HEK293 (cell line): ENCODE data around the gene CXCL6.

Experiments
- CTCF ChIA-PET: fragments of 350-600 bp; formaldehyde crosslinking; extraction: SDS; loops from one replicate; lab custom pipeline; 2021; ENCODE audit warnings: antibody characterized with exemption; lab: Yijun Ruan, JAX
- POLR2A ChIA-PET: fragments of 300-600 bp; formaldehyde crosslinking; extraction: SDS; loops from one replicate; lab custom pipeline; 2020; ENCODE audit warnings: antibody characterized with exemption, inconsistent platforms; lab: Yijun Ruan, JAX
- H3K27ac ChIP-seq: fragments of 200-500 bp; sonication (Bioruptor generic); 2 replicates; pipeline ENCODE4 v1.5.1; 2014; ENCODE audit warnings: low read depth, low read length, control low read depth, inconsistent platforms; ENCODE audit errors: extremely low read depth
- H3K36me3 ChIP-seq, 2 experiments: fragments of 200-500 bp in 1 of 2; sonication (Bioruptor generic) in 1 of 2; 1 replicate in 1 of 2; 2 replicates in 1 of 2; pipeline ENCODE4 v1.5.1; 2014 to 2017; ENCODE audit warnings: inconsistent platforms in 2 of 2, low read length in 2 of 2; ENCODE audit not compliant: control insufficient read depth in 2 of 2, insufficient read depth in 1 of 2
- H3K4me1 ChIP-seq: fragments of 200-500 bp; sonication (Bioruptor generic); 2 replicates; pipeline ENCODE4 v1.5.1; 2014; ENCODE audit warnings: mild to moderate bottlenecking, low read length, inconsistent platforms; ENCODE audit not compliant: control insufficient read depth, insufficient read depth
- H3K4me3 ChIP-seq: 2 replicates; pipeline ENCODE4 v1.5.1; 2011; ENCODE audit warnings: low read depth, mild to moderate bottlenecking, control low read depth, low read length, moderate library complexity
- H3K9me3 ChIP-seq: fragments of 200-500 bp; sonication (Bioruptor generic); 2 replicates; pipeline ENCODE4 v1.5.1; 2014; ENCODE audit warnings: low read depth, low read length, inconsistent platforms; ENCODE audit not compliant: control insufficient read depth, insufficient read depth
- BCL11A ChIP-seq: fragments of 450-650 bp; formaldehyde crosslinking; IDR thresholded peaks from 2 replicates; pipeline ENCODE4 v1.5.1; 2016; ENCODE audit warnings: low read depth, missing biosample characterization, missing genetic modification characterization
- GLI2 ChIP-seq: fragments of 450-650 bp; formaldehyde crosslinking; IDR thresholded peaks from 2 replicates; pipeline ENCODE4; 2017; ENCODE audit warnings: missing biosample characterization, missing genetic modification characterization, low read depth, borderline replicate concordance
- GLIS1 ChIP-seq: fragments of 450-650 bp; formaldehyde crosslinking; IDR thresholded peaks from 2 replicates; pipeline ENCODE4 v1.5.1; 2016; ENCODE audit warnings: missing biosample characterization, missing genetic modification characterization
- MEIS1 ChIP-seq: sonication (generic); formaldehyde crosslinking; IDR thresholded peaks from 2 replicates; pipeline ENCODE4 v1.8.1; 2022; ENCODE audit warnings: missing genetic modification reagents, mild to moderate bottlenecking, borderline replicate concordance
- MYNN ChIP-seq: fragments of 450-650 bp; formaldehyde crosslinking; IDR thresholded peaks from 2 replicates; pipeline ENCODE4 v1.5.1; 2016; ENCODE audit warnings: missing biosample characterization, missing genetic modification characterization, borderline replicate concordance
- SCRT1 ChIP-seq: fragments of 450-650 bp; formaldehyde crosslinking; IDR thresholded peaks from 2 replicates; pipeline ENCODE4 v1.5.1; 2016; ENCODE audit warnings: missing biosample characterization, missing genetic modification characterization, borderline replicate concordance
- SP3 ChIP-seq: fragments of 450-650 bp; formaldehyde crosslinking; IDR thresholded peaks from 2 replicates; pipeline ENCODE4 v1.5.1; 2016; ENCODE audit warnings: missing biosample characterization, missing genetic modification characterization
- ZBTB20 ChIP-seq: fragments of 450-650 bp; formaldehyde crosslinking; IDR thresholded peaks from 2 replicates; pipeline ENCODE4 v1.5.1; 2016; ENCODE audit warnings: missing biosample characterization, missing genetic modification characterization
- ZBTB44 ChIP-seq: fragments of 450-650 bp; IDR thresholded peaks from 2 replicates; pipeline ENCODE4 v1.5.1; 2018; ENCODE audit warnings: missing biosample characterization, mild to moderate bottlenecking, missing genetic modification characterization
- ZFHX2 ChIP-seq: fragments of 450-650 bp; formaldehyde crosslinking; conservative IDR thresholded peaks from 2 replicates; pipeline ENCODE4 v1.5.1; 2016; ENCODE audit warnings: missing biosample characterization, missing genetic modification characterization
- ZFP37 ChIP-seq: fragments of 450-650 bp; formaldehyde crosslinking; IDR thresholded peaks from 2 replicates; pipeline ENCODE4 v1.5.1; 2016; ENCODE audit warnings: missing biosample characterization, missing genetic modification characterization
- ZFP41 ChIP-seq: fragments of 450-650 bp; formaldehyde crosslinking; IDR thresholded peaks from 2 replicates; pipeline ENCODE4 v1.5.1; 2016; ENCODE audit warnings: missing biosample characterization, missing genetic modification characterization, borderline replicate concordance
- ZNF157 ChIP-seq: fragments of 450-650 bp; formaldehyde crosslinking; IDR thresholded peaks from 2 replicates; pipeline ENCODE4 v1.5.1; 2016; ENCODE audit warnings: missing biosample characterization, missing genetic modification characterization
- ZNF169 ChIP-seq: fragments of 450-650 bp; formaldehyde crosslinking; IDR thresholded peaks from 2 replicates; pipeline ENCODE4 v1.5.1; 2016; ENCODE audit warnings: missing biosample characterization, missing genetic modification characterization
- ZNF266 ChIP-seq: fragments of 450-650 bp; formaldehyde crosslinking; IDR thresholded peaks from 2 replicates; pipeline ENCODE4 v1.5.1; 2016; ENCODE audit warnings: missing biosample characterization, missing genetic modification characterization, low read depth
- ZNF354C ChIP-seq: fragments of 450-650 bp; formaldehyde crosslinking; IDR thresholded peaks from 2 replicates; pipeline ENCODE4 v1.5.1; 2016; ENCODE audit warnings: missing biosample characterization, missing genetic modification characterization, low read depth, borderline replicate concordance
- ZNF548 ChIP-seq: fragments of 450-650 bp; formaldehyde crosslinking; IDR thresholded peaks from 2 replicates; pipeline ENCODE4 v1.5.1; 2016; ENCODE audit warnings: missing biosample characterization, missing genetic modification characterization
- ZNF768 ChIP-seq: fragments of 450-650 bp; formaldehyde crosslinking; IDR thresholded peaks from 2 replicates; pipeline ENCODE4 v1.5.1; 2018; ENCODE audit warnings: missing biosample characterization, mild to moderate bottlenecking, missing genetic modification characterization
- ZSCAN16 ChIP-seq: fragments of 450-650 bp; formaldehyde crosslinking; IDR thresholded peaks from 2 replicates; pipeline ENCODE4 v1.5.1; 2016; ENCODE audit warnings: missing biosample characterization, missing genetic modification characterization
- ZXDB ChIP-seq: fragments of 450-650 bp; formaldehyde crosslinking; IDR thresholded peaks from 2 replicates; pipeline ENCODE4 v1.5.1; 2016; ENCODE audit warnings: missing biosample characterization, missing genetic modification characterization
- TF ChIP-seq, protein P1 (sequence below): fragments of 450-650 bp; formaldehyde crosslinking; IDR thresholded peaks from 2 replicates; pipeline ENCODE4 v1.5.1; 2016; ENCODE audit warnings: missing biosample characterization, missing genetic modification characterization
- TF ChIP-seq, protein P2 (sequence below): fragments of 450-650 bp; formaldehyde crosslinking; IDR thresholded peaks from 2 replicates; pipeline ENCODE4 v1.5.1; 2017; ENCODE audit warnings: missing biosample characterization, missing genetic modification characterization
- TF ChIP-seq, protein P3 (sequence below): fragments of 450-650 bp; formaldehyde crosslinking; IDR thresholded peaks from 2 replicates; pipeline ENCODE4 v1.5.1; 2016; ENCODE audit warnings: missing biosample characterization, missing genetic modification characterization
- TF ChIP-seq, protein P4 (sequence below): fragments of 450-650 bp; formaldehyde crosslinking; IDR thresholded peaks from 2 replicates; pipeline ENCODE4 v1.5.1; 2017; ENCODE audit warnings: missing biosample characterization, missing genetic modification characterization

CXCL6 gene

DNA sequence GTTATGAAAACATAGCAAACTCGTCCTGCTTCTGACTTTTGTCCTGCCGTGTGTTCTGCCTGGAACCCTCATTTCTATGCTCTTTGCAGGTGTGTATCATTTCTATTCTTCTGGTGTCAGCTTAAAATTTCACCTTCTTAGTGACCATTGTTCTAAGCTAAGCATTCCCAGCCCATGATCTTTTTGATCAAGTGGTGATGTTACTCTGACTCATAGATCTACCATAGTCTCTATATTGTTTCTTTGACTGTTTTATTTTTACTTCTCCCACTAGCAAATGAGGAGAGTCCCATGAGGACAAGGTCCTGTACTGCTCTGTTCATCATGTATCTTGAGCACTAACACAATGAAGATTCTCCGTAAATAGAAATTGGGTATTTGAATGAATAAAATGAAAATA, 14.1 kb upstream of the CXCL6 start:
- no peaks in the 10 kb centered on the region for H3K4me1 ChIP-seq
- H3K27ac ChIP-seq: no peak overlapping the region
- H3K36me3 ChIP-seq: no peaks in the 10 kb centered on the region
- ChIA-PET CTCF (no interaction called here), POLR2A (interaction anchor here (0.7 kb wide), 1 partner anchor 785 kb away, joined by 4 read pairs; no protein-coding TSS in a partner anchor)
- TF ChIP-seq, protein P1, sequence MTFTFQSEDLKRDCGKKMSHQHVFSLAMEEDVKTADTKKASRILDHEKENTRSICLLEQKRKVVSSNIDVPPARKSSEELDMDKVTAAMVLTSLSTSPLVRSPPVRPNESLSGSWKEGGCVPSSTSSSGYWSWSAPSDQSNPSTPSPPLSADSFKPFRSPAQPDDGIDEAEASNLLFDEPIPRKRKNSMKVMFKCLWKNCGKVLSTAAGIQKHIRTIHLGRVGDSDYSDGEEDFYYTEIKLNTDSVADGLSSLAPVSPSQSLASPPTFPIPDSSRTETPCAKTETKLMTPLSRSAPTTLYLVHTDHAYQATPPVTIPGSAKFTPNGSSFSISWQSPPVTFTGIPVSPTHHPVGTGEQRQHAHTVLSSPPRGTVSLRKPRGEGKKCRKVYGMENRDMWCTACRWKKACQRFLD (tag by site-specific recombination): no peak
- TF ChIP-seq GLIS1 (tag by site-specific recombination) (no peak), SCRT1 (tag by site-specific recombination) (no peak), ZFHX2 (tag by site-specific recombination) (no peak), SP3 (tag by site-specific recombination) (no peak), ZNF169 (tag by site-specific recombination) (no peak), ZNF548 (tag by site-specific recombination) (no peak), ZSCAN16 (tag by site-specific recombination) (no peak), ZNF157 (tag by site-specific recombination) (no peak)
- TF ChIP-seq, protein P2, sequence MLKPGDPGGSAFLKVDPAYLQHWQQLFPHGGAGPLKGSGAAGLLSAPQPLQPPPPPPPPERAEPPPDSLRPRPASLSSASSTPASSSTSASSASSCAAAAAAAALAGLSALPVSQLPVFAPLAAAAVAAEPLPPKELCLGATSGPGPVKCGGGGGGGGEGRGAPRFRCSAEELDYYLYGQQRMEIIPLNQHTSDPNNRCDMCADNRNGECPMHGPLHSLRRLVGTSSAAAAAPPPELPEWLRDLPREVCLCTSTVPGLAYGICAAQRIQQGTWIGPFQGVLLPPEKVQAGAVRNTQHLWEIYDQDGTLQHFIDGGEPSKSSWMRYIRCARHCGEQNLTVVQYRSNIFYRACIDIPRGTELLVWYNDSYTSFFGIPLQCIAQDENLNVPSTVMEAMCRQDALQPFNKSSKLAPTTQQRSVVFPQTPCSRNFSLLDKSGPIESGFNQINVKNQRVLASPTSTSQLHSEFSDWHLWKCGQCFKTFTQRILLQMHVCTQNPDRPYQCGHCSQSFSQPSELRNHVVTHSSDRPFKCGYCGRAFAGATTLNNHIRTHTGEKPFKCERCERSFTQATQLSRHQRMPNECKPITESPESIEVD (tag by site-specific recombination): no peak
- no peak overlapping the region for H3K4me3 ChIP-seq
- no peaks in the 10 kb centered on the region for H3K9me3 ChIP-seq

DNA sequence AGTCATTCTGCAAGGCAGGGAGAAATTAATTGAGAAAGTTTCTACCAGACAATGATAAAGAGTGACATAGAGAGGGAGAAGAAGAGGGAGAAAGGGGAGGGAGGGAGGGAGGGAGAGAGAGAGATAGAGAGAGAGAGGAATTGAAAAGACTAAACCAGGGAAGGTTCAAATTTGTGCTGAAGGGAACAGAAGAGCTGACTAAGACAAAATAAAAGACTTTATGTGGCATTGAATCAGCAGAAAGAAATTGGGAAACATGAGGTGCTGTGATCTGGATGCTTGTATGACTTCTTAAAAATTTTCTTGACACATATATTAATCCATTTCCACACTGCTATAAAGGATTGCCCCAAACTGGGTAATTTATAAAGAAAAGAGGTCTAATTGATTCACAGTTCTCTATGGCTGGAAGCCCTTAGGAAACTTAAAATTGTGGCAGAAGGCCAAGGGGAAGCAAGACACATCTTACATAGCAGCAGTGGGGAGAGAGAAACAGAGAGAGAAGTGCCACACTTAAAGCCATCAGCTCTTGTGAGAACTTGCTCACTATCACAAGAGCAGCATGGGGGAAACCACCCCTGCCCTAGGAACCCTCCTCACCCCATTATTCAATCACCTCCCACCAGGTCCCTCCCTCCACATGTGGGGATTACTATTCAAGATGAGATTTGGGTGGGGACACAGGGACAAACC, 13.5 kb upstream of the CXCL6 start:
- CTCF ChIA-PET: no interaction called here
- H3K9me3 ChIP-seq: no peaks in the 10 kb centered on the region
- H3K27ac ChIP-seq: no peak overlapping the region
- TF ChIP-seq ZNF354C (tag by site-specific recombination): no peak
- no peak for TF ChIP-seq MEIS1
- no peak for TF ChIP-seq ZBTB44 (tag by site-specific recombination)
- no peak for TF ChIP-seq ZBTB20 (tag by site-specific recombination)
- no peak for TF ChIP-seq MYNN
- TF ChIP-seq ZFP41 (tag by site-specific recombination): no peak
- TF ChIP-seq ZNF768 (tag by site-specific recombination): no peak
- TF ChIP-seq, protein P3, sequence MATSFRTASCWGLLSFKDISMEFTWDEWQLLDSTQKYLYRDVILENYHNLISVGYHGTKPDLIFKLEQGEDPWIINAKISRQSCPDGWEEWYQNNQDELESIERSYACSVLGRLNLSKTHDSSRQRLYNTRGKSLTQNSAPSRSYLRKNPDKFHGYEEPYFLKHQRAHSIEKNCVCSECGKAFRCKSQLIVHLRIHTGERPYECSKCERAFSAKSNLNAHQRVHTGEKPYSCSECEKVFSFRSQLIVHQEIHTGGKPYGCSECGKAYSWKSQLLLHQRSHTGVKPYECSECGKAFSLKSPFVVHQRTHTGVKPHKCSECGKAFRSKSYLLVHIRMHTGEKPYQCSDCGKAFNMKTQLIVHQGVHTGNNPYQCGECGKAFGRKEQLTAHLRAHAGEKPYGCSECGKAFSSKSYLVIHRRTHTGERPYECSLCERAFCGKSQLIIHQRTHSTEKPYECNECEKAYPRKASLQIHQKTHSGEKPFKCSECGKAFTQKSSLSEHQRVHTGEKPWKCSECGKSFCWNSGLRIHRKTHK (tag by site-specific recombination): no peak
- no peak for TF ChIP-seq ZFP37
- TF ChIP-seq, protein P4, sequence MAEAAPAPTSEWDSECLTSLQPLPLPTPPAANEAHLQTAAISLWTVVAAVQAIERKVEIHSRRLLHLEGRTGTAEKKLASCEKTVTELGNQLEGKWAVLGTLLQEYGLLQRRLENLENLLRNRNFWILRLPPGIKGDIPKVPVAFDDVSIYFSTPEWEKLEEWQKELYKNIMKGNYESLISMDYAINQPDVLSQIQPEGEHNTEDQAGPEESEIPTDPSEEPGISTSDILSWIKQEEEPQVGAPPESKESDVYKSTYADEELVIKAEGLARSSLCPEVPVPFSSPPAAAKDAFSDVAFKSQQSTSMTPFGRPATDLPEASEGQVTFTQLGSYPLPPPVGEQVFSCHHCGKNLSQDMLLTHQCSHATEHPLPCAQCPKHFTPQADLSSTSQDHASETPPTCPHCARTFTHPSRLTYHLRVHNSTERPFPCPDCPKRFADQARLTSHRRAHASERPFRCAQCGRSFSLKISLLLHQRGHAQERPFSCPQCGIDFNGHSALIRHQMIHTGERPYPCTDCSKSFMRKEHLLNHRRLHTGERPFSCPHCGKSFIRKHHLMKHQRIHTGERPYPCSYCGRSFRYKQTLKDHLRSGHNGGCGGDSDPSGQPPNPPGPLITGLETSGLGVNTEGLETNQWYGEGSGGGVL (tag by site-specific recombination): no peak
- no peak for TF ChIP-seq BCL11A (tag by site-specific recombination)
- TF ChIP-seq SP3 (tag by site-specific recombination): no peak
- TF ChIP-seq ZNF266 (tag by site-specific recombination): no peak
- TF ChIP-seq ZXDB (tag by site-specific recombination): no peak
- TF ChIP-seq GLI2: no peak

More for the DNA sequence above, 13.5 kb upstream of the CXCL6 start:
- POLR2A ChIA-PET: no interaction called here
- H3K4me1 ChIP-seq: no peaks in the 10 kb centered on the region
- no peak overlapping the region for H3K4me3 ChIP-seq
- H3K36me3 ChIP-seq: no peaks in the 10 kb centered on the region
